Cardiac muscle cell (in vitro differentiated cells and primary cell): ENCODE measurements around the gene RNF215. TPM values are rescaled to one million over a fixed set of nuclear protein-coding genes. Genes with fewer than 3 reads are reported as not detected.

ENCODE experiments used
- DNase-seq, 2 donors: peaks; one replicate each; pipeline versions ENCODE4 v3.0.0 to v3.0.0-alpha.2; 2010 to 2017; ENCODE audit warnings: low read depth in 1 of 2, low spot score in 1 of 2
- H3K27ac ChIP-seq: fragments of 200-600 bp; sonication (generic); 2 replicates; pipeline ENCODE4 v1.5.1; 2016
- H3K27me3 ChIP-seq: fragments of 200-600 bp; sonication (generic); 2 replicates; pipeline ENCODE4 v1.6.0; 2016; ENCODE audit warnings: control low read depth
- H3K36me3 ChIP-seq: fragments of 200-600 bp; sonication (generic); 2 replicates; pipeline ENCODE4 v1.5.1; 2016; ENCODE audit warnings: control low read depth
- H3K4me1 ChIP-seq: fragments of 200-600 bp; sonication (generic); 2 replicates; pipeline ENCODE4 v1.8.1; 2017; ENCODE audit warnings: low read depth, mild to moderate bottlenecking, mixed run types
- H3K4me3 ChIP-seq: fragments of 200-600 bp; sonication (generic); 2 replicates; pipeline ENCODE4 v1.5.1; 2016; ENCODE audit warnings: mild to moderate bottlenecking
- H3K9me3 ChIP-seq: fragments of 200-600 bp; sonication (generic); 2 replicates; pipeline ENCODE4 v1.5.1; 2017; ENCODE audit warnings: low read depth, mild to moderate bottlenecking, control low read depth
- polyA plus RNA-seq: library from polyadenylated mRNA; unstranded; fragments of >200 nt; fragmentation: Nextera tagmentation; extraction: Ambion mirVana; gene quantifications from 2 replicates; pipeline ENCODE4 v1.2.1, GENCODE V29; 2016
- total RNA-seq: library from RNA; depleted of rRNA; stranded (reverse); fragments of >200 nt; gene quantifications from 2 replicates; pipeline ENCODE4 v1.2.3, GENCODE V29; 2016
- TF ChIP-seq, protein P1 (sequence below): IDR thresholded peaks from 2 replicates; pipeline ENCODE4 v1.5.1; 2012; ENCODE audit warnings: low read depth, mild to moderate bottlenecking, low read length

Gene RNF215
- total and polyA plus RNA-seq, 2 experiments from 2014 or later: 9.5 to 39.8 TPM

DNA sequence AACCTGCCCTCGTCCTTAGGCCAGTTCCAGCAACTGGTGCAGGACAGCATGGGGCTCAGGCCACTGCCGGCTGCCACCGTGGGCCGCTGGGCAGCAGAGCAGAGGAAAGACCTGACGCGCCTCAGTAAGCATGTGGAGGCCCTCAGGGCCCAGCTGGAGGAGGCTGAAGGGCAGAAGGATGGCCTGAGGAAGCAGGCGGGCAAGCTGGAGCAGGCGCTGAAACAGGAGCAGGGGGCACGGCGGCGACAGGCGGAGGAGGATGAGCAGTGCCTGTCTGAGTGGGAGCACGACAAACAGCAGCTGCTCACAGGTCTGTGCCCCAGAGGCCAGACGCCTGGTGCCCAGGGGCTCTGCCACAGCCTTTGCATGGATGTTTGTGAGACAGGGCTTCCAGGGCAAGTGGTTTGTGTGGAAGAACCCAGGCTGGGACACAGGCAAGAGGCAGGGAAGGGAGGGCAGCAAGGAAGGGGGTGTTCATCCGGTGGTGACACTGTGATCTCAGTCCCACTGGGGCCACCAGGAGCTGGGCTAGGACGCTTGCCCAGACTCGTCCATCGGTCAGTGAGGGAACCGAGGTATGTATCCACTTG, 16.5 kb downstream of the RNF215 start:
- TF ChIP-seq, protein P1, sequence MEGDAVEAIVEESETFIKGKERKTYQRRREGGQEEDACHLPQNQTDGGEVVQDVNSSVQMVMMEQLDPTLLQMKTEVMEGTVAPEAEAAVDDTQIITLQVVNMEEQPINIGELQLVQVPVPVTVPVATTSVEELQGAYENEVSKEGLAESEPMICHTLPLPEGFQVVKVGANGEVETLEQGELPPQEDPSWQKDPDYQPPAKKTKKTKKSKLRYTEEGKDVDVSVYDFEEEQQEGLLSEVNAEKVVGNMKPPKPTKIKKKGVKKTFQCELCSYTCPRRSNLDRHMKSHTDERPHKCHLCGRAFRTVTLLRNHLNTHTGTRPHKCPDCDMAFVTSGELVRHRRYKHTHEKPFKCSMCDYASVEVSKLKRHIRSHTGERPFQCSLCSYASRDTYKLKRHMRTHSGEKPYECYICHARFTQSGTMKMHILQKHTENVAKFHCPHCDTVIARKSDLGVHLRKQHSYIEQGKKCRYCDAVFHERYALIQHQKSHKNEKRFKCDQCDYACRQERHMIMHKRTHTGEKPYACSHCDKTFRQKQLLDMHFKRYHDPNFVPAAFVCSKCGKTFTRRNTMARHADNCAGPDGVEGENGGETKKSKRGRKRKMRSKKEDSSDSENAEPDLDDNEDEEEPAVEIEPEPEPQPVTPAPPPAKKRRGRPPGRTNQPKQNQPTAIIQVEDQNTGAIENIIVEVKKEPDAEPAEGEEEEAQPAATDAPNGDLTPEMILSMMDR: no peak
- Histone ChIP-seq H3K4me1 (no peaks in the 10 kb centered on the region), H3K27me3 (no peaks in the 10 kb centered on the region), H3K4me3 (no peak overlapping the region), H3K27ac (no peak overlapping the region), H3K9me3 (no peaks in the 10 kb centered on the region), H3K36me3 (no peaks in the 10 kb centered on the region)
- DNase-seq: no peak

DNA sequence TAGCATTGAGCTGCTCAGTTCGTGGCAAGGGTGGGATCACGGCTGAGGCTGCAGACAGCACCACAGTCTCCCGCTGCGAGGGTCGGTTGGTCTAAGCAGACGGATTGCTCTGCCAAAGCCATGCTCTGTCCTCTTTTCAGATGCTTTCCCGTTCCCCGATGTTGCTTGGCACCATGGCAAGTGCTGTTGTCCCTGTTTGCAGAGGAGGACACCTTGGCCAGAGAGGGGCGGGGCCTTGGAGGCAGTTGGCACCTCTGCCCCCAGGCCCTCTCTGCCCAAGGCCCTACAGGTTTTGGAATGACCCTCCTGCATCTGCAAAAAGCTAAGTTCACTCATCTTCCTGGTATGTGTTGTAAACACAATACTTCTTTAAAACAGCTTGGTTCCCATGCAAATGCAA, 18.8 kb downstream of the RNF215 start:
- Histone ChIP-seq H3K36me3 (no peaks in the 10 kb centered on the region), H3K4me1 (no peaks in the 10 kb centered on the region), H3K27me3 (no peaks in the 10 kb centered on the region), H3K9me3 (no peaks in the 10 kb centered on the region), H3K4me3 (no peak overlapping the region), H3K27ac (no peak overlapping the region)
- TF ChIP-seq, protein P1: no peak
- no peak for DNase-seq

DNA sequence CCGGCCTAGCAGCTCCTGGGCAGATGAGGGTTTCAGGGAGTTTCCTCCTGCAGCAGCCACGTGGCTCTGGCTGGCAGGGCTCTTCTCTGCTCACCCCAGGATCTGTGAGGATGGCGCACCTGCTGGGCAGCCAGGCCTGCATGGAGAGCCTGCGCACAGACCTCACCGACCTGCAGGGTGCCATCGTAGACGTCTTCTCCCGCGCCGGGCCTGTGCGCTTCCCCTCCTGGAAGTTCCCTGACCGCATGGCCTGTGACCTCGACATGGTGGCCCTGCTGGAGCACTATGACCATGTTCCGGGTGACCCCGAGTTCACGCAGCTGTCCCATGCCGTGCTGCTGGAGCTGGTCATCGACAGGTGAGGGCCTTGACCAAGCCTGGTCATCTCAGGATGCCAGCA, 21.3 kb downstream of the RNF215 start:
- Histone ChIP-seq H3K36me3 (no peaks in the 10 kb centered on the region), H3K27me3 (no peaks in the 10 kb centered on the region), H3K9me3 (no peaks in the 10 kb centered on the region), H3K4me1 (no peaks in the 10 kb centered on the region), H3K27ac (no peak overlapping the region), H3K4me3 (no peak overlapping the region)
- TF ChIP-seq, protein P1: no peak
- DNase-seq: no peak

DNA sequence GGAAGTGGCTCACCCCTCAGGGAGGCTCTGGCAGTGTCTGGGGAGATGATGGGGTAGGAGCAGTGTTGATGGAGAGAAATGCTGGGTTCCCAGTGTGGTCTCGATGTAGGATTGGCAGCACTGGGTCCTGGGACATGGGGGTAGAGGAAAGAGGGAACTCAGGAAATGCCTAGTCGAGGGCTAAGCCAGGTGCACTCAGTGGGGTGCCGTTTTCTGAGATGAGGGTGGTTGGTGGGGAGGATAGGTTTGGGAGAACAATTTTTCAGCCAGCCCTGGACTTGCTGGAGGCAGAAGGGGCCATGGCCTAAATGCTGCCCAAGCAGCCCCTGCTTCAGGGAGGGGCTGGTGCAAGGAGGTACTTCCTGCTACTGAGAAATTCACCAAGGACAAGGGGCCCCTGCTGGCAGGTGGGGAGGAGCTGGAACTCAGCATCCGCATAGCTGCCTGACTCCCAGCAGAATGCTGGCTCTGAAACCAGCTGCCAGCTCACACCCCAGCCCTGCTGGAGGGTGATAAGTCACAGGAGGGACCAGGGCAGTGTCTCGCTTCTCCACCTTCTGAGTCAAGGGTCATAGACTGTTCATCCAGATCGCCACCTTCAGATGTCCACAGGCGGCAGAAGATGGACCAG, 24.4 kb downstream of the RNF215 start:
- no peaks in the 10 kb centered on the region for H3K36me3 ChIP-seq
- TF ChIP-seq, protein P1: no peak
- no peak overlapping the region for H3K4me3 ChIP-seq
- no peak for DNase-seq
- H3K4me1 ChIP-seq: no peaks in the 10 kb centered on the region
- H3K27ac ChIP-seq: no peak overlapping the region
- no peaks in the 10 kb centered on the region for H3K9me3 ChIP-seq
- no peaks in the 10 kb centered on the region for H3K27me3 ChIP-seq

DNA sequence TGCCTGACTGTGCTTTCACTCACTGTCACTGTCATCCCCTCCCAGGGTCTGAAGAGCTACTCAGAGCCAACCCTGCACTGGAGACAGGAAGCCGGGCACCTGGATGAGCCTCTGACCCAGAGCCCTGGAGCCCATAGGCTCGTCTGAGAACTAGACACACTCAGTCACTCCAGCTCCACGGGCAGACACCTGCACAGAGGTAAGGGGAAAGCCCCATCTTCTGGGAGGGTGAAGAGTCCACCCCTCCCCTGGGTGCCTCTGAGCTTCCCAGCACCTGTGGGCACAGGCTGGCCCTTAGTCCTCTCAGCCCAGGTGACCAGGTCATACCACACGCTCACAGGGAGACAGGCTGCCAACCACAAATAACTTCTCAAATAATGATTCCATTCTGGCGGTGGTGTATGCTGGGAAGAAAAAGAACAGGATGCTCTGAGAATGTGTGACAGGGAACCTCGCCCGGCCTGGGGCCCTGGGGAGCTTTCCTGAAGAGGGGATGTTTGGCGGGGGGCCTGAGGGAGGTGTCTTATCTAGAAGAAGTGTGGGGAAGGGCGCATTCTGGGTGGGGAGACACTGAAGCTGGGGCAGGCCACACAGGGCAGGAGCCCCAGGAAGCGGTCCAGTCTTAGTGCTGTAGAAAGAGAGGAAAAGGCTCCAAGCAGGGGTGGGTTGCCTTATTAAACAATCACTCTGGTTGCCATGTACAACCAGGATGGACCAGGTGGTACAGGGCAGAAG, 25.1 kb downstream of the RNF215 start:
- Histone ChIP-seq H3K4me1 (no peaks in the 10 kb centered on the region), H3K36me3 (no peaks in the 10 kb centered on the region), H3K27ac (no peak overlapping the region), H3K4me3 (no peak overlapping the region), H3K27me3 (no peaks in the 10 kb centered on the region), H3K9me3 (no peaks in the 10 kb centered on the region)
- TF ChIP-seq, protein P1: no peak
- DNase-seq: no peak
